ENCODE data around the gene ADAP1.

GRCh38 chr7:996079-996872 lies 41.8 kb upstream of the ADAP1 start:
- TF ChIP-seq CTCF (IDR thresholded peaks at IDR 0.05): no peak
- TF ChIP-seq POLR2A (IDR thresholded peaks at IDR 0.05): no peak

Data from sigmoid colon (tissue), 3 donors.